ENCODE results near the gene TENM4. TPM values are rescaled to one million over a fixed set of nuclear protein-coding genes. Genes with fewer than 3 reads are reported as not detected.
"Not testable (repeated sequence)": the region's sequence is repeated elsewhere in the genome, so short reads cannot be mapped to it uniquely, and the experiment has no call there.

Gene TENM4
- total and polyA plus RNA-seq, 5 experiments from 2014 or later, result not detected

DNA sequence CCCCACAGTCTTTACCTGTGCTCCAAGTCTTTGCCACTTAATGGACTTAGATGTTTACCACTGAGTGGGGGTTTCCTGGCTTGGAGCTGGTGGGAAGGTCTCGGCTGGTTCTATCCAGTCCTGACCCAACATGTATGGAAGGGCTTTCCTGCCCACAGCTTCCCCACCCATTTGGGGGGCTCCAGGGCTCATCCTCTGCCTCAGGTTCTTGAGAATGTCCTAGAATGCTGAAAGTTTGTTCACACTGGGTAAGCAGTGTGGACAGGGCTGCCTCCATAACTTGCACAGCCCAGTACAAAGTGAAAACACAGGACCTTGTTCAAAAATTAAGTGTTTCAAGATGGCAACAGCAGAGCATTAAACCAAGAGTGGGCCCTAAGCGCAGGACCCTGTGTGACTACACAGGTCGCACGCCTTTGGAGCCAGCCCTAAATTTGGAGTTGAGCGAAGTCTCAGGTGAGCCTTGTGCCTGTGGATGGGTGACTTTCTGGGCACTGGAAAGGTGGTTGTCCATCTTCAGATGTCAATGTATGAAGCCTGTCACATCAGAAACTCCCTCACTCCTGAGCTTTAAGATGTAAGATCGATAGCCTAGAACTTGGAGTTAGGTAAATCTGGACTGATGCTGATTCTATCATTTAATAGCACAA, 793.4 kb downstream of the TENM4 start:
- Mint-ChIP-seq H3K4me1 (peaks cover 1 to 18% (median 4%) of the 10 kb centered on the region in 4 donors), H3K27ac (no peak overlapping the region), H3K36me3 (no peaks in the 10 kb centered on the region), H3K27me3 (peaks cover 0 to 11% (median 7%) of the 10 kb centered on the region in 5 donors), H3K9me3 (no peaks in the 10 kb centered on the region), H3K4me3 (no peak overlapping the region)
- DNase-seq (no peak), ATAC-seq (no peak)
- POLR2A ChIA-PET, result no interaction called here

GRCh38 chr11:78646564-78647185, 794.2 kb downstream of the TENM4 start:
- DNase-seq, result peak in 9 of 10 donors; percentile 10 to 53 (median 34)
- Mint-ChIP-seq H3K27ac (no peak overlapping the region), H3K27me3 (peaks cover 0 to 10% (median 7%) of the 10 kb centered on the region in 5 donors), H3K4me1 (peaks cover 1 to 18% (median 4%) of the 10 kb centered on the region in 4 donors), H3K4me3 (no peak overlapping the region), H3K36me3 (no peaks in the 10 kb centered on the region), H3K9me3 (no peaks in the 10 kb centered on the region)
- ATAC-seq, result peak; percentile 60
- POLR2A ChIA-PET, result no interaction called here

GRCh38 chr11:78645226-78646202, 795.3 kb downstream of the TENM4 start:
- POLR2A ChIA-PET, result no interaction called here
- peak overlapping the region in 1 of 10 donors; percentile 69 for H3K27ac Mint-ChIP-seq
- ATAC-seq, result peak in 1 of 2 donors; percentile 74
- H3K4me1 Mint-ChIP-seq, result peaks cover 1 to 18% (median 4%) of the 10 kb centered on the region in 4 donors
- H3K9me3 Mint-ChIP-seq, result no peaks in the 10 kb centered on the region
- no peaks in the 10 kb centered on the region for H3K36me3 Mint-ChIP-seq
- peaks cover 0 to 5% (median 4%) of the 10 kb centered on the region in 5 donors for H3K27me3 Mint-ChIP-seq
- peak overlapping the region in 5 of 10 donors; percentile 48 to 69 (median 62) for H3K4me3 Mint-ChIP-seq
- peak in 9 of 10 donors; percentile 27 to 50 (median 35) for DNase-seq

GRCh38 chr11:78643676-78644056, 797.2 kb downstream of the TENM4 start:
- H3K4me1 Mint-ChIP-seq, result peaks cover 1 to 18% (median 4%) of the 10 kb centered on the region in 4 donors
- no peak for DNase-seq
- POLR2A ChIA-PET, result interaction anchor here (0.7 kb wide), 1 partner anchor 229 kb away, joined by 4 read pairs; no protein-coding TSS in a partner anchor
- no peaks in the 10 kb centered on the region for H3K36me3 Mint-ChIP-seq
- H3K4me3 Mint-ChIP-seq, result no peak overlapping the region
- no peak for ATAC-seq
- H3K27me3 Mint-ChIP-seq, result peaks cover 0 to 5% (median 0%) of the 10 kb centered on the region in 5 donors
- no peak overlapping the region for H3K27ac Mint-ChIP-seq
- no peaks in the 10 kb centered on the region for H3K9me3 Mint-ChIP-seq

DNA sequence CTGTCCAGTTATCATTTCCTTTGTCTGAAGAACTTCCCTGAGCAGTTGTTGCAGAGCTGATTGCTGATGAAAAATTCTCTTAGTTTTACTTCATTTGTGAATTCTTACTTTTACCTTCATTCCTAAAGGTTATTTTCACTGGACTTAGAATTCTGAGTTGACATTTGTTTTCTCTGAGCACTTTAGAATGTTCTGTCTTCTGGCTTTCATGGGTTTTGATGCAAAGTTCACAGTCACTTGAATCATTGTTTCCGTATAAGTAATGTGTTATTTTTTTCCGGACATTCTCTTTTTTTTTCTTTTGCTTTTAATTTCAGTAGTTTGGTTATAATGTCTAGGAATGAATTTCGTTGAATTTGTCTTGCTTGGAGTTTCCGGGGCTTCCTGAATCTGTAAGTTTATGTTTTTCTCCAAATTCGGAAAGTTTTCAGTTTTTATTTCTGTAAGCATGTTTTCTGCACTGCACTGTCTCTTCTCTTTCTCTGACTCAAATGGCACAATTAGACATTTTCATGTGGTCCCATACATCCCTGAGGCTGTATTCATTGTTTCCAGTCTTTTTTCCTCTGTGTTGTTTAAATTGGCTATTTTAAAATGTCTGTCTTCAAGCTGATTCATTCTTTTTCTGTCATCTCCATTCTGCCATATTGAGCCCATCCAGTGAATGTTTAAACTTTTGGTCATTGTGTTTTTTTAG, 797.7 kb downstream of the TENM4 start:
- POLR2A ChIA-PET, result no interaction called here
- H3K4me3 Mint-ChIP-seq, result no peak overlapping the region
- ATAC-seq, result no peak
- H3K36me3 Mint-ChIP-seq, result no peaks in the 10 kb centered on the region
- peaks cover 1 to 18% (median 4%) of the 10 kb centered on the region in 4 donors for H3K4me1 Mint-ChIP-seq
- H3K9me3 Mint-ChIP-seq, result peaks cover 0 to 5% (median 0%) of the 10 kb centered on the region in 9 donors
- H3K27ac Mint-ChIP-seq, result no peak overlapping the region
- peaks cover 0 to 5% (median 0%) of the 10 kb centered on the region in 5 donors for H3K27me3 Mint-ChIP-seq
- DNase-seq, result no peak

- Mint-ChIP-seq H3K27me3 (peaks cover 0 to 2% (median 0%) of the 10 kb centered on the region in 5 donors), H3K36me3 (peaks cover 0 to 3% (median 0%) of the 10 kb centered on the region in 3 donors), H3K4me1 (peaks cover 1 to 16% (median 4%) of the 10 kb centered on the region in 4 donors), H3K9me3 (peaks cover 0 to 14% (median 0%) of the 10 kb centered on the region in 9 donors), H3K27ac (no peak overlapping the region), H3K4me3 (no peak overlapping the region)
- DNase-seq, result no peak
- POLR2A ChIA-PET, result no interaction called here
- ATAC-seq, result no peak
These were observed 799.3 kb downstream of the TENM4 start for GRCh38 chr11:78641541-78641940.

GRCh38 chr11:78638704-78639380, 802.0 kb downstream of the TENM4 start:
- H3K9me3 Mint-ChIP-seq, result peaks cover 0 to 37% (median 8%) of the 10 kb centered on the region in 9 donors
- H3K36me3 Mint-ChIP-seq, result peaks cover 0 to 13% (median 3%) of the 10 kb centered on the region in 3 donors
- H3K4me3 Mint-ChIP-seq, result no peak overlapping the region

DNA sequence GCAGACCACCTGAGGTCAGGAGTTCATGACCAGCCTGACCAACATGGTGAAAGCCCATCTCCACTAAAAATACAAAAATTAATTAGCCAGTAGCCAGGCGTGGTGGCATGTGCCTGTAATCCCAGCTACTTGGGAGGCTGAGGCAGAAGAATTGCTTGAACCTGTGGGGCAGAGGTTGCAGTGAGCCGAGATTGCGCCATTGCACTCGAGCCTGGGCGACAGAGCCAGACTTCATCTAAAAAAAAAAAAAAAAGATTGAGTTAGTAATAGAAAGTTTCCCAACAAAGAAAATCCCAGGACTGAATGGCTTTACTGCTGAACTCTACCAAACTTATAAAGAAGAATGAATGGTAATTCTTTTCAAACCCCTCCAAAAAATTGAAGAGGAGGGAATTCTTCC, 803.3 kb downstream of the TENM4 start:
- DNase-seq, H3K4me1 Mint-ChIP-seq, H3K4me3 Mint-ChIP-seq, POLR2A ChIA-PET, H3K27ac Mint-ChIP-seq, ATAC-seq: not testable (repeated sequence)
- Mint-ChIP-seq H3K9me3 (peaks cover 0 to 45% (median 8%) of the 10 kb centered on the region in 9 donors), H3K27me3 (peaks cover 7 to 31% (median 15%) of the 10 kb centered on the region in 5 donors), H3K36me3 (peaks cover 0 to 19% (median 3%) of the 10 kb centered on the region in 3 donors)

More at GRCh38 chr11:78638704-78639380, 802.0 kb downstream of the TENM4 start:
- POLR2A ChIA-PET, result no interaction called here
- DNase-seq, result no peak
- peaks cover 7 to 20% (median 13%) of the 10 kb centered on the region in 5 donors for H3K27me3 Mint-ChIP-seq
- H3K4me1 Mint-ChIP-seq, result peaks cover 0 to 1% (median 0%) of the 10 kb centered on the region in 4 donors
- no peak overlapping the region for H3K27ac Mint-ChIP-seq
- no peak for ATAC-seq

GRCh38 chr11:78635814-78636506, 804.9 kb downstream of the TENM4 start:
- POLR2A ChIA-PET, result no interaction called here
- H3K36me3 Mint-ChIP-seq, result peaks cover 0 to 21% (median 3%) of the 10 kb centered on the region in 3 donors
- H3K9me3 Mint-ChIP-seq, result peaks cover 0 to 51% (median 8%) of the 10 kb centered on the region in 9 donors
- no peak overlapping the region for H3K4me3 Mint-ChIP-seq
- peaks cover 0 to 1% (median 0%) of the 10 kb centered on the region in 4 donors for H3K4me1 Mint-ChIP-seq
- DNase-seq (no peak), ATAC-seq (no peak)
- H3K27ac Mint-ChIP-seq, result no peak overlapping the region
- peaks cover 7 to 37% (median 15%) of the 10 kb centered on the region in 5 donors for H3K27me3 Mint-ChIP-seq

DNA sequence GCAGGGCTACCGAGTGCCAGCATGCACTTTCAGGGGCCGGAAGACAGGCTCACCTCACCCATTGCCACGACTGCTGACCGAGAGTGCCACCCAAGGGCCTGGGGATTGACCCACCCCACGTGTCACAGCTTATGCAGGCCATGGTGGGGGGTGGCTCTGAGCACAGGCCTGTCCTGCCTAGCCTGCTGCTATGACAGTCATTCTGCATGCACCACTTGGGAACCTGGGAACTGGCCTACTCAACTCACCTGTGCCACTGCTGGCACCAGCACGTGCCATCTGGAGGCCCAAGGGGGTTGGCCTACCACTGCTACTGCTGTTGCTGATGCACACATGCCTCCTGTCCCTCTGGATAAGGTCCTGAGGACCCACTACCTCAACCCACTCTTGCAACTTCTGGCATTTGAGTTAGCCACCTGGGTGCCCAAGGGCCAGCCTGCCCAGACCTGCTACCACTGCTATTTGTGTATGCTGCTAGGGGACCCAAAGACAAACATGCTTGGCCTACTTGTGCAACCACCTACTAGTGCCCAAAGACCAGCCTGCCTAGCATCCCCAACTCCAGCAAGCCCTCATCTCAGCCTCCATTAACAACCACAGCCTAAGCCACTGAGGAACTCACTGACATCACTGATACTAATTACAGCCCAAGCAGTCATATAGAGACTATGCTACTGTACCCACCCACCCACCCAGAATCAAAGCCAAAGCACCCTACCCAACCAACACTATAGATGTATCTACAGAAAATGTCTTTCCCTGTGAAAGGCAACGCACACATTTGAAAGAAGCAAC, 807.1 kb downstream of the TENM4 start:
- POLR2A ChIA-PET, result no interaction called here
- peaks cover 0 to 1% (median 0%) of the 10 kb centered on the region in 4 donors for H3K4me1 Mint-ChIP-seq
- no peak overlapping the region for H3K4me3 Mint-ChIP-seq
- peaks cover 7 to 37% (median 15%) of the 10 kb centered on the region in 5 donors for H3K27me3 Mint-ChIP-seq
- no peak for ATAC-seq
- H3K27ac Mint-ChIP-seq, result no peak overlapping the region
- peaks cover 7 to 73% (median 23%) of the 10 kb centered on the region in 9 donors for H3K9me3 Mint-ChIP-seq
- DNase-seq, result no peak
- H3K36me3 Mint-ChIP-seq, result peaks cover 0 to 38% (median 10%) of the 10 kb centered on the region in 3 donors

Data from naive thymus-derived CD8-positive, alpha-beta T cell (primary cell).